Effector memory CD8-positive, alpha-beta T cell (primary cell): ENCODE measurements around the gene CDX2.

Experiments
- ATAC-seq: fragments of 150-1000 bp; cut with Tn5 transposase; replicated peaks from 2 replicates; pipeline ENCODE4 v1.10.0; 2021; ENCODE audit warnings: mild to moderate bottlenecking, moderate library complexity
- DNase-seq, 3 experiments: peaks; one replicate each; pipeline ENCODE4 v3.0.0; 2021
- H3K27ac Mint-ChIP-seq, 2 donors: one replicate each; pipeline ENCODE4 v1.8.0; 2022; ENCODE audit warnings: mild to moderate bottlenecking in 2 of 2, mixed read lengths in 2 of 2, moderate library complexity in 2 of 2
- H3K27me3 Mint-ChIP-seq, 2 donors: one replicate each; pipeline ENCODE4 v1.8.0; 2022; ENCODE audit warnings: mixed read lengths in 2 of 2
- H3K36me3 Mint-ChIP-seq: one replicate; pipeline ENCODE4 v1.8.0; 2022; ENCODE audit warnings: mild to moderate bottlenecking, moderate library complexity, mixed read lengths; ENCODE audit not compliant: insufficient read depth
- H3K4me1 Mint-ChIP-seq, 2 donors: one replicate each; pipeline ENCODE4 v1.8.0; 2022; ENCODE audit warnings: low read depth in 2 of 2, mixed read lengths in 2 of 2
- H3K4me3 Mint-ChIP-seq, 2 donors: one replicate each; pipeline ENCODE4 v1.8.0; 2022; ENCODE audit warnings: mild to moderate bottlenecking in 2 of 2, mixed read lengths in 2 of 2, moderate library complexity in 2 of 2
- H3K9me3 Mint-ChIP-seq, 2 donors: one replicate each; pipeline ENCODE4 v1.8.0; 2022; ENCODE audit warnings: mixed read lengths in 2 of 2

CDX2 gene

DNA sequence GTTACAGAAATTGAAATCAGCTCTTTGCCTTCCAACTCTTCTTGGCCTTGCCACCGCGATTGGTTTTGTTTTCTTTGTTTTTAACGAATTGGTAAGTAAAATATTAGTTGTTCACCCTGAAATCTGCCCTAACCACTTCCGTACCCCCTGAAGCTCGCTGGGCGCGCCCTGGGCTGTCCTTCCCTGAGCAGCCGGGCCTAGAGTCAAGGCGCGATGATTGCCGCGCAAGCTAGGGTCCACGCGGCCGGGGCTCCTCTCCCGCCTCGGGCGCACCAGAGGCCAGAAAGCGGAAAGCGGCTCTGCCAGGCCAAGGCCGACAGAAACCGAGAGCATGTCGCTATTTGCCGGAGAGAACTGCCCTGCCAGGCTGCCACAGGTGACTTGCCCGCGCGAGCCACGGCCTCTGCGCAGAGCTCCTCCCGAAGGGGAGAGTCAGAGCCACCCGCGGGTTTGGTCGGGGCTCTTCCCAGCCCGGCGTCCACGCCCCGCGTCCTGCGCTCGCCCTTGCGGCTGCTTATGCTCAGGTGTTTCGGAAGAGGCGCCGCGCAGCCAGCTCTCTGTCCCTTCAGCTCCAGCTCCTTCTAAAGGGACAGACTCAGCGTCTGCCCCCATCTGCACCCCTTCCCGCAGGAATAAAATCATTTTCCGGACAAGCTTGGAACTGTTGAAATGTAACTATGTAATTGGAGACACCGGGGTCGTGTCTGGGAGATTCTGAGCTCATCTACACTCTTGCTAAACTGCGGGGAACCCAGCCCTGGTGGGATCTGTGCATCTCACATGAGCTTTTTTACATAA is 6.6 kb upstream of the CDX2 start:
- H3K27ac Mint-ChIP-seq = no peak overlapping the region
- no peak overlapping the region for H3K4me3 Mint-ChIP-seq
- peaks cover 72 to 100% of the 10 kb centered on the region in 2 donors for H3K27me3 Mint-ChIP-seq
- H3K9me3 Mint-ChIP-seq = no peaks in the 10 kb centered on the region
- no peaks in the 10 kb centered on the region for H3K36me3 Mint-ChIP-seq
- no peak for ATAC-seq
- DNase-seq = no peak
- peaks cover 4 to 18% of the 10 kb centered on the region in 2 donors for H3K4me1 Mint-ChIP-seq

DNA sequence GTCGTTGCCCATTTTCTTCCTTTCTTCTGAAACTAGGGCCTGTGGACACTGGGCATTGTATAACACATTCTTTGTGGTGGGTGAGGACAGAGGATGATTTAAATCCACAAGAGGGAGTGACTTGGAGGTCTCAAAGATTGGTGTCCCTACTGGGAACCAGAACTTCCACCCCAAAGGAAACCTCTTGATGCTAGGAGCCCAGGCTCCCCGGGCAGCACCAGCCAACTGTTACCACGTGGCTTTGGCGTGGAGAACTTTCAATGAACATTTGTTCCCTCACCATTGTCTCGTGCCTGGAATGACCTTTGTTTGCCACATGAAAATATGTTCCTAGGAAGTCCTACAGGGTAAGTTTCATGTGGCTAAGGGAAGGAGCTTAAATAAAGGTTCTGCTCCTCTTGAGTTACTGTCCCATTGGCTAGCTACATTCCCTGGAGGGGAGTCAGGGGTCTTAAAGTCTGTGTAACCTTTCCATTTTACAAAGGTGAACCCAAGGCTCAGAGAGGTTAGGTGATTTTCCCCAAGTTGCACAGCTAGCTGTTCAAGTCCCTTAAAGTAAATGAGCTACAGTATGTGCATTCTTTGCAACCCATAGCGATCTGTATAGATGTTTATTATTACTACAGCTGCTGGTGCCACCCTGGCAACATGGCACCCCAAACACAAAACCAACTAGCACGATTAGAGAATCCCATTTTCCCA is 5.0 kb upstream of the CDX2 start:
- H3K4me3 Mint-ChIP-seq = no peak overlapping the region
- H3K4me1 Mint-ChIP-seq = peaks cover 6 to 13% of the 10 kb centered on the region in 2 donors
- no peaks in the 10 kb centered on the region for H3K36me3 Mint-ChIP-seq
- DNase-seq = no peak
- no peak for ATAC-seq
- H3K9me3 Mint-ChIP-seq = no peaks in the 10 kb centered on the region
- no peak overlapping the region for H3K27ac Mint-ChIP-seq
- peaks cover 74 to 100% of the 10 kb centered on the region in 2 donors for H3K27me3 Mint-ChIP-seq

DNA sequence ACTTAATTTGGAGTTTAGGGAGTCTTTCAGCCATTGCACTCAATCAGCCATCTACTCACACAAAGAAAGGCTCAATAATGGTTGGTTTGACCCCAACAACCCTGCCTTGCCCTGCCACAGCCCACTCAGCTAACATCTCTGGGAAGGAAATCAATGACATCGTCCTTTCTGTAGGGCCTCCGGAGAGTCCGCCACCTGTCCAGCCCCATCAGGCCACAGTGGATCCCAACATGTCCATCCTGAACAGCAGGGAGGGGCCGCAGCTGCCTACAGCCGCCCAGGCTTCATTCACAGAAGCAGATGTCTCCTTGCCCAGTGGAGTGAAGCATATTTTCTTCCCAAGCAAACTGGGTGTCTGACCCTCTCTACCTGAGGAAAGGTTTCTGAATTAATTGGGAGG is 4.2 kb upstream of the CDX2 start:
- Mint-ChIP-seq H3K4me3 (no peak overlapping the region), H3K27ac (no peak overlapping the region), H3K36me3 (no peaks in the 10 kb centered on the region), H3K9me3 (no peaks in the 10 kb centered on the region), H3K4me1 (peaks cover 7 to 12% of the 10 kb centered on the region in 2 donors), H3K27me3 (peaks cover 68 to 99% of the 10 kb centered on the region in 2 donors)
- ATAC-seq = no peak
- no peak for DNase-seq

GRCh38 chr13:27972478-27972820 is 3.3 kb upstream of the CDX2 start:
- peaks cover 70 to 99% of the 10 kb centered on the region in 2 donors for H3K27me3 Mint-ChIP-seq

DNA sequence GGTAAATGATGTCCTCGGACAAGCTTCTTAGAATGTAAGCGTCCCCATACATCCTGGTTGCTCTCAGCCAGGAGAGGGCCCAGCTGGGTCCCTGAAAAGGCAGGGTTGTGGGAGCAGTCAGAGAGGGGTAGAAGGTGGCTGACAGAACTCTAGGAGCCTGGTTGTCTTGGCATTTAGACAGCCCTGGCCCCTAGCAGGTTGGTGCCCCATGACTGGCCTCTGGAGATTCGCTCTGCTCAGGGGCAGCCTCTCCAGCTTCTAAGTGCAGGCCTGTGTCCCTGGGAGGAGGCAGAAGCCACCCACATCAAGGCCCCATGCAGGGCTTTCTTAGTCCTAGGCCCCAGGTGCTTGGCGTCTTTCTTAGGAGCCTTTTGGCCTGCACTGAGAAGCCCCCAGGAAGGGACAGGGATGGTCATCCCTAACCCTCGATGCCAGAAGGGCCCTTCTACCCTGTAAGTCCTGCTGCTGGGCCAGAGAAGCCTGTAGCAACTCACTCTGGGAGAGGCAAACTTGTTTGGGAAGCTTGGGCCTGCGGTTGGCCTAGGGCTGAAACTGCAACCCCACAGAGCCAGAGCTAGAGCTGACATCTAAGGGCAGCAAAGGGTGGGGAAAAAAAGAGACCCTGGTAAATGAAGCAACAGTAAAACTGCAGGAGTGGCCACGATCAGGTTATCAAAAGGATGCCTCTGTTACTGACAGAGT is 2.8 kb upstream of the CDX2 start:
- Mint-ChIP-seq H3K4me1 (peaks cover 12 to 20% of the 10 kb centered on the region in 2 donors), H3K27ac (no peak overlapping the region), H3K4me3 (no peak overlapping the region), H3K9me3 (no peaks in the 10 kb centered on the region), H3K36me3 (no peaks in the 10 kb centered on the region), H3K27me3 (peaks cover 70 to 99% of the 10 kb centered on the region in 2 donors)
- ATAC-seq (no peak), DNase-seq (no peak)

More at GRCh38 chr13:27972478-27972820, 3.3 kb upstream of the CDX2 start:
- Mint-ChIP-seq H3K9me3 (no peaks in the 10 kb centered on the region), H3K36me3 (no peaks in the 10 kb centered on the region), H3K4me3 (no peak overlapping the region), H3K27ac (no peak overlapping the region), H3K4me1 (peaks cover 12 to 15% of the 10 kb centered on the region in 2 donors)
- DNase-seq (no peak), ATAC-seq (no peak)

GRCh38 chr13:27971236-27971645 is 2.1 kb upstream of the CDX2 start:
- Mint-ChIP-seq H3K36me3 (no peaks in the 10 kb centered on the region), H3K9me3 (no peaks in the 10 kb centered on the region), H3K4me3 (no peak overlapping the region), H3K27me3 (peaks cover 73 to 99% of the 10 kb centered on the region in 2 donors), H3K4me1 (peaks cover 12 to 20% of the 10 kb centered on the region in 2 donors), H3K27ac (no peak overlapping the region)
- ATAC-seq = no peak
- DNase-seq = no peak

DNA sequence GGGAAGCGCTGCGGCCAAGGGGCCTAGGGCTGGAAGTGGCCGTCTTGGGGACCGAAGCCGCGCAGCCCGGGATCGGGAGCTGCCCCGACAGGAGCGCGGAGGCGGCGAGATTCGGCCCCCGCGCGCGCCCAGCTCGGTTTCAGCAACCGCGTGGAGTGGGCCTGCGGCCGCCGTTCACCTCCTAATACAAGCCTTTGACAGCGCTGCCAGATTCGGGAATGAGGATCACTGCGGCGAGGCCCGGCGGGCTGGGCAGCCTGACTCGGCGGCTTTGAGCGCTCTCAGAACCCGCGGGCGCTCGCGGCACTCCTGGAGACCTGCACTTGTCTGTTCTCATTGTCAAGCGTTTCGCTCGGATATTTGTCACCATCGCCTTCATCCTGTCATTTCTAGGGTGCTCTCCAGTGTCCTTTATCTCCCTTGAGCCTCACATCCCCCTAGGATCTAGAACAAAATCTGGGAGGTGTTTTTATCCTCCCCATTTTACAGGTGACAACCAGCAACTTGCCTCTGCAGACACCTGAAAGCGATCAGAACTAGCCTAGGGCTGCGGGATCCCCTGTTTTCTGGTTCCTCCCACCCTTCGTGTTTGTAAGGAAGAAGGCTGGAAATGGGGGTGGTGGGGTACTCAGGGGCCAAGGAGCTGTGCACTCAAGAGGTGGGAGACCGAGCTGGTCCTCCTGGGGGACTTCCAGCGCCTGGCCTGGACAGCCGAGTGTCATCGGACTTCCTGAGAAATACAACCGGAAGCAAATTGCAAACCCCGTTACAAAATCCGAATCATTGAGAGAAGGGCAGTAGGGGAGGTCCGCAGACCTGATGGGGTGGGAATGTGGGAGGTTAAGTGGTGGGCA is 1.5 kb upstream of the CDX2 start:
- Mint-ChIP-seq H3K27ac (no peak overlapping the region), H3K36me3 (no peaks in the 10 kb centered on the region), H3K27me3 (peaks cover 73 to 99% of the 10 kb centered on the region in 2 donors), H3K4me1 (peaks cover 11 to 21% of the 10 kb centered on the region in 2 donors), H3K9me3 (no peaks in the 10 kb centered on the region), H3K4me3 (no peak overlapping the region)
- no peak for ATAC-seq
- no peak for DNase-seq

DNA sequence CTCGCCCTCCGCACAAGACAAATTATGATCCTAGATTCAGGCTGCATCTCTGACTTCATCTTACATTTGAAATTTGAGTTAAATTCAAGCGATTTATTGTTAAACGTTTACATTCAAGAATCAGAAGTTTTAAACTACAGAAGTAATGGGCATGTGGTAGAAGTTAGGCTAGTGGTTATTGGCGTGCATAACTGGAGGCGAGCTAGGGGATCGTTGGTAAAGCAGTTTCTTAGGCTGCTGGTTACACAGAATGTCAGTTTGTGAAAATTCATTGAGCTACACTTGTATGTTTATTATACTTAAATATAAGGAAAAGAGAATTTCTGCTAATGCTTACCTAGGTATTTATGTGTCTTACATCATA is 733 bp upstream of the CDX2 start:
- H3K4me3 Mint-ChIP-seq = no peak overlapping the region
- DNase-seq (no peak), ATAC-seq (no peak)
- H3K36me3 Mint-ChIP-seq = no peaks in the 10 kb centered on the region
- peaks cover 73 to 99% of the 10 kb centered on the region in 2 donors for H3K27me3 Mint-ChIP-seq
- H3K27ac Mint-ChIP-seq = no peak overlapping the region
- peaks cover 8 to 20% of the 10 kb centered on the region in 2 donors for H3K4me1 Mint-ChIP-seq
- H3K9me3 Mint-ChIP-seq = no peaks in the 10 kb centered on the region

DNA sequence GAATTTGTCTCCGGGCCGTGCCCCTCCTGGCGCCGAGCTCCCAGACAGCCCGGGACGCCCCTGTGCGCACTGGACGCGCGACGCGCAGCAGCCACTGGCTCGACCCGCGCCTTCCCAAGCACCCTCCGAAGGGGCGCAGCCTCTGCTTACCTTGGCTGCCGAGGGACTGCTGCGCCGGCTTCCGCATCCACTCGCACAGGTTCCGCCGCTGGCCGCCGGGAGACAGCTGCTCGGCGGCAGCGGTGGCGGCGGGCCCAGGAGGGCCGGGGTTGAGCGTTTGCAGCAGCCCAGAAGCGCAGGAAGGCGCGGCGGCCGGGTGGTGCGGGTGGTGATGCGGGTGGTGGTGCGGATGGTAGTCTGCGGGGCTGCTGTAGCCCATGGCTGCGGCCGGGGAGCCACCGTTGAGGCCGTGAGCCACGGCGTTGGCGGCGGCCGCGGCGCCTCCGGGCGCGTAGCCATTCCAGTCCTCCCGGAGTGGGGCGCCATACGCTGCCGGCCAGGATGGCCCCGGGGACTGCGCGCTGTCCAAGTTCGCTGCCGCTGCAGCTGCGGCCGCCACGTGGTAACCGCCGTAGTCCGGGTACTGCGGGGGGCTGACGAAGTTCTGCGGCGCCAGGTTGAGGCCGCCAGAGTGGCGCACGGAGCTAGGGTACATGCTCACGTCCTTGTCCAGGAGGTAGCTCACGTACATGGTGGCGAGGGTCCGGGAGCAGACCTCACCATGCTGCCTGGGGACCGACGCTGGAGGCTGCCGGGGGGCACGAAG is 616 bp downstream of the CDX2 start:
- Mint-ChIP-seq H3K36me3 (no peaks in the 10 kb centered on the region), H3K4me1 (peaks cover 8 to 20% of the 10 kb centered on the region in 2 donors), H3K27ac (no peak overlapping the region), H3K4me3 (peak overlapping the region in 1 of 2 donors; percentile 64), H3K9me3 (no peaks in the 10 kb centered on the region), H3K27me3 (peaks cover 70 to 99% of the 10 kb centered on the region in 2 donors)
- ATAC-seq = no peak
- no peak for DNase-seq

DNA sequence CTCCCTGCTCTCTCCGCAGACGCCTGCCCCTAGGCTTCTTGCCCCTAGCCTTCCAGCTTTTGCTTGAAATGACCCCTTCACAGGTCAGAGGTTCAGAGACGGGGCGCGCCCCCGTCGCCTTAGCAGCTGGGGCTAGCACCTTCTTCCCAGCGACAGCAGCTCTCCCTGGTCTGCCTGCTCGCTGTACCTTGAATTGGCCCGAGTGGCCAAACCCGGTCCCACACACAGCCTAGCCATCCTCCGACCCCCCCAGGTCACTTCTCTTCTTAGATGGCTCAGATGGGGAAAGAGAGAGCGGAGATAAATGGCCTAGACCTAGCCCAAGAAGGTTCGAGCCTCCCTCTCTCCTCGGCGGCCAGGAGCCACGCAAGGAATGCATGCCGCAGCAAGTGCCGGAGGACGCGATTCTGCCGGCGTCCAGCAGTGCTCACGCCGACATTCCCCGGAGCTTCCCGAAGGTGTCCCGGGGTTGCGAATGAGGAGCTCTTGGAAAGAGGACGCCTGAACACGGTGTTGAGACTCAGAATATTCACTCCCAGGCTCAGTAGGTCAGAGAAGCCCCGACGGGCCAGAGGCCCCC is 1.3 kb downstream of the CDX2 start:
- Mint-ChIP-seq H3K36me3 (no peaks in the 10 kb centered on the region), H3K9me3 (no peaks in the 10 kb centered on the region), H3K4me3 (peak overlapping the region; percentile 7 to 45), H3K4me1 (peaks cover 8 to 20% of the 10 kb centered on the region in 2 donors), H3K27ac (no peak overlapping the region), H3K27me3 (peaks cover 66 to 99% of the 10 kb centered on the region in 2 donors)
- no peak for ATAC-seq
- DNase-seq = no peak

GRCh38 chr13:27967203-27967735 is 1.8 kb downstream of the CDX2 start:
- ATAC-seq = no peak
- Mint-ChIP-seq H3K4me1 (peaks cover 8 to 20% of the 10 kb centered on the region in 2 donors), H3K27me3 (peaks cover 71 to 99% of the 10 kb centered on the region in 2 donors), H3K9me3 (no peaks in the 10 kb centered on the region), H3K27ac (no peak overlapping the region), H3K36me3 (no peaks in the 10 kb centered on the region), H3K4me3 (peak overlapping the region; percentile 29 to 45)
- no peak for DNase-seq

DNA sequence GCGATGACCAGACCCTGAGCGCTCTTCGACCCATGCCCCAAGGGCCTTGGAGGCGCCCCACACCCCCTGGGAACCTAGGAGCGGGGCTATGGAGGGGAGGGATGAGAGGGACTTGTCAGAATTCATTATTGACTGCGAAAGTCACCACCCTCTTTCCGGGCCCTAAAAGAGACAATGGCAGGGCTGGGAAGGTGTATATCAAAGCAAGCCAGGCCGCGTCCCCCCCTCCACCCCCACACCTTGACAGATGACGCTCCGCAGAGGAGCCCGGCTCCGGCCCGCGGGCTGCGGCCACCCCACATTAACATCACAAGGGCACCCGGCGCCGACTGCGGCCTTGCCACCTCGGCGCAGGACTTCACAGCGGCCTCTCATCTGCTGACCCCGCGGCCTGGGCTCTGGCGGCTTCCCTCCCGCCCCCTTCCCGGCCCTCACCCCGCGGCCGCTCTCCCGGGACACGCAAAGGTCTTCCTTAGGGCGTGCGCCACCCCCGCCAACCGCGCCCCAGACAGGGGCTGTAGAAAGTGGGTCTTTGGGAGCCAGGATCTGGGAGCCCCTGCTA is 2.4 kb downstream of the CDX2 start:
- Mint-ChIP-seq H3K27me3 (peaks cover 76 to 99% of the 10 kb centered on the region in 2 donors), H3K4me1 (peaks cover 8 to 23% of the 10 kb centered on the region in 2 donors), H3K36me3 (no peaks in the 10 kb centered on the region), H3K4me3 (peak overlapping the region in 1 of 2 donors; percentile 18), H3K9me3 (no peaks in the 10 kb centered on the region), H3K27ac (no peak overlapping the region)
- no peak for DNase-seq
- ATAC-seq = no peak
